ENCODE measurements around the gene C2.

The C2 gene

DNA sequence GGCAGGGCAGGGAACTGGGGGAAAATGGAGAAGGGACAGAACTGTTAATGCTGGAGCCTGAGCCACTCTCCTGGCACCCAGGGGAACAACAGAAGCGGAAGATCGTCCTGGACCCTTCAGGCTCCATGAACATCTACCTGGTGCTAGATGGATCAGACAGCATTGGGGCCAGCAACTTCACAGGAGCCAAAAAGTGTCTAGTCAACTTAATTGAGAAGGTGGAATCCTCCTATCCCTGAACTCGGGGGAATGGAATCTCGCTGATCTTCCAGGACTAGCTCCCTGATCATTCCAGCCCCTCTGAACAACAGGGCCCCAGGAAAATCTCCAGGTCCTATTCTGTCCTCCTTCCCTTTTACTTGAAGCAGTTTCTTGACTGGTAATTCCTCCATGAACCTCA lies 20.3 kb downstream of the C2 start:
- H3K4me3 ChIP-seq, result no peak overlapping the region
- no peak overlapping the region for H3K27ac ChIP-seq
- no peak for DNase-seq (ENCODE audit: low spot score)

DNA sequence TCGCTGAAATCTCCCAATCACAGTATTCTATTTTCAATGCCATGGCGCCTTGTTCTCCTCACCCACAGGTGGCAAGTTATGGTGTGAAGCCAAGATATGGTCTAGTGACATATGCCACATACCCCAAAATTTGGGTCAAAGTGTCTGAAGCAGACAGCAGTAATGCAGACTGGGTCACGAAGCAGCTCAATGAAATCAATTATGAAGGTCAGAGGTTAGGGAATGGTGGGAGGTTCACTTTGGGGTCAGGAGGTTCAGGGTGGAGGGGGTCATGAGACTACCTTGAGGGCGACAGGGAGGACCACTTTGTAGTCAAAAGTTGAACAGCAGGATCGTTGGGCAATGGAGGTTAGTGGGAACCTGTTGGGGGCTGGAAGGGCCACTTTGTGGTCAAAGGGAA lies 20.8 kb downstream of the C2 start:
- TF ChIP-seq CTCF (IDR thresholded peaks at IDR 0.05), result no peak
- Histone ChIP-seq H3K4me3 (no peak overlapping the region), H3K27ac (no peak overlapping the region)
- no peak for DNase-seq (ENCODE audit: low spot score)

More for the DNA sequence above, 20.3 kb downstream of the C2 start:
- no peak for TF ChIP-seq CTCF (IDR thresholded peaks at IDR 0.05)

DNA sequence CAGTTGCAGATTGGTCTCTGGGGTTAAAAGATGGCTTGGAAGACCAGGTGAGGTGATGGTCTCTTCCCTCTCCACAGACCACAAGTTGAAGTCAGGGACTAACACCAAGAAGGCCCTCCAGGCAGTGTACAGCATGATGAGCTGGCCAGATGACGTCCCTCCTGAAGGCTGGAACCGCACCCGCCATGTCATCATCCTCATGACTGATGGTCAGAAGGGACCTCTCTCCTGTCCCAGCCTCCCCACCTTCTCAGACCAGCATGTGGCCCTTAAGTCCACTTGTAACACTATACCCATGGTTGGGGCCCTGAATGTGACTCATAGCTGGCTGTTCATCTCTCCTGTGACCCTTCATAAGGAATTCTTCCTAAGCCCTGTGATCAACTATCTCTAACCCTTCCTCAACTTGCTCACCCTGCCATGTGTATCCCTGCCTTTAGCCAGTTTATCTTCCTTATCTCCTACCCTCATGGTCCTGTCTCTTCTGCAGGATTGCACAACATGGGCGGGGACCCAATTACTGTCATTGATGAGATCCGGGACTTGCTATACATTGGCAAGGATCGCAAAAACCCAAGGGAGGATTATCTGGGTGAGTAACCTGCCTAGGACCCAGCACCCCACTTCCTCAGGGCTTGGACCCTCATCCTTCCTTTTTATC lies 21.4 kb downstream of the C2 start:
- TF ChIP-seq CTCF (IDR thresholded peaks at IDR 0.05), result no peak

DNA sequence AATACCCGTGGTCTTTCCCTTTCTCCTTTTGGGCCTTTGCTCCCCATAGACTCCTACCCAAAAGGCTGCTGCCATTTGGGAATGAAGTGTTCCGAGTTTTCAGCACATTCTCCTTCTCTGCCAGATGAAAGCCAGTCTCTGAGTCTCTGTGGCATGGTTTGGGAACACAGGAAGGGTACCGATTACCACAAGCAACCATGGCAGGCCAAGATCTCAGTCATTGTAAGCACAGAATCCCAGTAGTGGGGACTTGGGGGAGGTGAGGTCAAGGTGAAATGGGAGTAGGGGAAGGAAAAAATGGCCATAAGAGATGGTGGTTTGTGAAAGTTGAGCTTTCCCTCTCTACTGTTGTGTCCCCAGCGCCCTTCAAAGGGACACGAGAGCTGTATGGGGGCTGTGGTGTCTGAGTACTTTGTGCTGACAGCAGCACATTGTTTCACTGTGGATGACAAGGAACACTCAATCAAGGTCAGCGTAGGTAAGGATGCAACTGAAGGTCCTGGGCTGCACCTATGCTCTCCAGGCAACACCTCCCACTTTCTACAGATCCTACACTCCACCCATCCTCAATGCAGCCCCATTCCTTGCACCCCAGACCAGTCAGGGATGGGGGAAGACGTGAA lies 22.5 kb downstream of the C2 start:
- no peak overlapping the region for H3K27ac ChIP-seq
- no peak for TF ChIP-seq CTCF (IDR thresholded peaks at IDR 0.05)
- no peak for DNase-seq (ENCODE audit: low spot score)
- H3K4me3 ChIP-seq, result no peak overlapping the region

More for the DNA sequence above, 21.4 kb downstream of the C2 start:
- peak overlapping the region in 1 of 2 donors; percentile 26 for H3K27ac ChIP-seq
- no peak overlapping the region for H3K4me3 ChIP-seq
- DNase-seq (ENCODE audit: low spot score), result peak; percentile 71

DNA sequence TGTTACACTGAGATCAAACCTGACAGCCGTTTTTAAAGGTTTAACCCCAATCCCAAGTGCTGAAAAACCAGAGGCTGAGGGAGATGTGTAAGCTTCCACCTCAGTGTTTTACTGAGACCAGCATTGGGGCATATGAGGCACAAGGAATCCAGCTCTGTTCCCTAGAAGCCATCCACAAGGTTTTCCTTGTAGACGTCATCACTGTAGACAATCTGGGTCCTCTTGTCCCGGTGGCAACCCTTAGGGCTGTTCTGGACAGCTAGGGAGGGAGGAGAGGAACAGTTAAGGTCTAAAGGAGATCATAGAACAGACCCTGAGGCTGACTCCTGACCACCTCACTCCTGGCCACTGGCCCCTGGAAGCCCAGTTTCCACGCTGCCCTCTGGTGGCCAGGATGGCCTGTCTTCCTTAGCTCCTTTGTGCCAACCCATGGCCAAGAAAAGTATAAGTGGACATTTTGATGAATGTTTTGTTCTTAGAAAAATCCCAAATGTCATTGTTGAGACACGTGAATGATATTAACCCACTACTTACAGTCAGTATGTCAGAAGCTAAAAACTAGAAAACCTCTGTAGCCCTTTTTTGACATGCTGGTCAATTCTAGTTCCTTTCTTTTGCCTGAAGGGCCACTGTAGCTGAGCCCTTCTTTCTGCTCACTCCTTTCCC lies 24.8 kb downstream of the C2 start:
- DNase-seq (ENCODE audit: low spot score), result peak; percentile 73
- peak overlapping the region in 1 of 2 donors; percentile 0 for H3K27ac ChIP-seq

GRCh38 chr6:31952890-31953289 lies 25.4 kb downstream of the C2 start:
- DNase-seq (ENCODE audit: low spot score), result no peak
- no peak for TF ChIP-seq CTCF (IDR thresholded peaks at IDR 0.05)
- Histone ChIP-seq H3K27ac (no peak overlapping the region), H3K4me3 (no peak overlapping the region)

More for the DNA sequence above, 24.8 kb downstream of the C2 start:
- H3K4me3 ChIP-seq, result no peak overlapping the region
- TF ChIP-seq CTCF (IDR thresholded peaks at IDR 0.05), result peak; percentile 23

Measured in coronary artery (tissue), 2 donors.